ENCODE results near the gene CRLF1. TPM values are rescaled to one million over a fixed set of nuclear protein-coding genes. Genes with fewer than 3 reads are reported as not detected.

CRLF1 gene
- total and polyA plus RNA-seq, 2 of the 8 experiments (the other 6 are each of a cell fraction or from before 2014, with no cell fraction given) = 7.2 to 10.3 TPM

GRCh38 chr19:18637673-18638630 lies 31.4 kb upstream of the CRLF1 start (continued):
- TF ChIP-seq GTF2F1 (IDR thresholded peaks at IDR 0.05; ENCODE audit: borderline replicate concordance, low read depth, low read length) (no peak), SP2 (IDR thresholded peaks at IDR 0.05; ENCODE audit: low read length) (no peak), EZH2 (IDR thresholded peaks at IDR 0.05; ENCODE audit: low read depth, low read length, severe bottlenecking) (no peak), CBX8 (IDR thresholded peaks at IDR 0.05; ENCODE audit: borderline replicate concordance, low read depth, low read length) (no peak), JUND (IDR thresholded peaks at IDR 0.05; ENCODE audit: low read length) (no peak), SAP30 (IDR thresholded peaks at IDR 0.05; ENCODE audit: insufficient read depth, insufficient replicate concordance, low read length) (no peak), PHF8 (conservative IDR thresholded peaks at IDR 0.05; ENCODE audit: low read depth, low read length) (no peak), GABPA (IDR thresholded peaks at IDR 0.05; ENCODE audit: borderline replicate concordance, insufficient read depth, low read length) (no peak), RBBP5 (IDR thresholded peaks at IDR 0.05; ENCODE audit: borderline replicate concordance, low read depth, low read length) (no peak)

All from H1 (cell line).